Measurements from ENCODE around the gene SCIMP. TPM values are rescaled to one million over a fixed set of nuclear protein-coding genes. Genes with fewer than 3 reads are reported as not detected.
A peak's percentile ranks its signal among the peaks of the same experiment; 100 is the strongest.

Gene SCIMP
- total and polyA plus RNA-seq, 2 of the 13 experiments (the other 11 are each of a cell fraction or from before 2014, with no cell fraction given), result not detected

DNA sequence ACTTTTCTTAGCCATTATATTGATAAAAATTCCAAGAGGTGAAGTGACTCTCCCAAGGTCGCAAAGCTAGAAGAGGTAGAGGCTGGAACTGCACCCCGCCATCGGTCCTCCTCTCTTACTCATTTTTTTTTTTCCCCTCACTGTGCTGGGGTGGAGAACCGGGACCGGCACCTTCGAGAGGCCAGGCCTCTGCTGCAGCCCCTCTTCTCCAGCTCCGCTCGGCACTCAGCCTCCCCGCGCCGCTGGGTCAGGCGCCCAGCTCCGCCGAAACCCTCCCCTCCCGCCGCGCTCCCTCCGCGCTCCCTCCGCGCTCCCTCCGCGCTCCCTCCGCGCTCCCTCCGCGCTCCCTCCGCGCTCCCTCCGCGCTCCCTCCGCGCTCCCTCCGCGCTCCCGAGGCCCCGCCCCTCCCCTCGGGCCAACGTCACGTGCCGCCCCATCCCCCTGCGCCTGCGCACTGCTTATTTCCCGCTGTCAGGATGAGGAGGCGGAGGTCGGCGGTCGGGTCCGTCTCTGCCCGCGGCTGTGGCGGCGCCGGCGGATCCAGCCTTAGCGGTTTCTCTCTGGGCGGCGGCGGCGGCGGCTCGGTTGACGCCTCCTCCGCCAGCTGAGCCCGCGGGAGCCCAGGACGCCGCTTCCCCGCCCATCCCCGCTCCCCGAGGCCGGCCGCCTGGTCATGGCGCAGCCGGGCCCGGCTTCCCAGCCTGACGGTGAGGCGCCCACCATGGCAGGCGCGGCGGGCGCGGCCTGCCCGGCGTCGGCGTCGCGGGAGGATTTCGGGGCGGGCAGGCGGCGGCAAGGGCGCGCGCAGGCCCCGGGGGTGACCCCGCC lies 47.4 kb upstream of the SCIMP start, which contains the start of gene RABEP1 (continued):
- TF ChIP-seq, protein P1, sequence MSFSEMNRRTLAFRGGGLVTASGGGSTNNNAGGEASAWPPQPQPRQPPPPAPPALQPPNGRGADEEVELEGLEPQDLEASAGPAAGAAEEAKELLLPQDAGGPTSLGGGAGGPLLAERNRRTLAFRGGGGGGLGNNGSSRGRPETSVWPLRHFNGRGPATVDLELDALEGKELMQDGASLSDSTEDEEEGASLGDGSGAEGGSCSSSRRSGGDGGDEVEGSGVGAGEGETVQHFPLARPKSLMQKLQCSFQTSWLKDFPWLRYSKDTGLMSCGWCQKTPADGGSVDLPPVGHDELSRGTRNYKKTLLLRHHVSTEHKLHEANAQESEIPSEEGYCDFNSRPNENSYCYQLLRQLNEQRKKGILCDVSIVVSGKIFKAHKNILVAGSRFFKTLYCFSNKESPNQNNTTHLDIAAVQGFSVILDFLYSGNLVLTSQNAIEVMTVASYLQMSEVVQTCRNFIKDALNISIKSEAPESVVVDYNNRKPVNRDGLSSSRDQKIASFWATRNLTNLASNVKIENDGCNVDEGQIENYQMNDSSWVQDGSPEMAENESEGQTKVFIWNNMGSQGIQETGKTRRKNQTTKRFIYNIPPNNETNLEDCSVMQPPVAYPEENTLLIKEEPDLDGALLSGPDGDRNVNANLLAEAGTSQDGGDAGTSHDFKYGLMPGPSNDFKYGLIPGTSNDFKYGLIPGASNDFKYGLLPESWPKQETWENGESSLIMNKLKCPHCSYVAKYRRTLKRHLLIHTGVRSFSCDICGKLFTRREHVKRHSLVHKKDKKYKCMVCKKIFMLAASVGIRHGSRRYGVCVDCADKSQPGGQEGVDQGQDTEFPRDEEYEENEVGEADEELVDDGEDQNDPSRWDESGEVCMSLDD (CRISPR knock-in tag; IDR thresholded peaks at IDR 0.05; ENCODE audit: borderline replicate concordance), result no peak
- TF ChIP-seq, protein P2, sequence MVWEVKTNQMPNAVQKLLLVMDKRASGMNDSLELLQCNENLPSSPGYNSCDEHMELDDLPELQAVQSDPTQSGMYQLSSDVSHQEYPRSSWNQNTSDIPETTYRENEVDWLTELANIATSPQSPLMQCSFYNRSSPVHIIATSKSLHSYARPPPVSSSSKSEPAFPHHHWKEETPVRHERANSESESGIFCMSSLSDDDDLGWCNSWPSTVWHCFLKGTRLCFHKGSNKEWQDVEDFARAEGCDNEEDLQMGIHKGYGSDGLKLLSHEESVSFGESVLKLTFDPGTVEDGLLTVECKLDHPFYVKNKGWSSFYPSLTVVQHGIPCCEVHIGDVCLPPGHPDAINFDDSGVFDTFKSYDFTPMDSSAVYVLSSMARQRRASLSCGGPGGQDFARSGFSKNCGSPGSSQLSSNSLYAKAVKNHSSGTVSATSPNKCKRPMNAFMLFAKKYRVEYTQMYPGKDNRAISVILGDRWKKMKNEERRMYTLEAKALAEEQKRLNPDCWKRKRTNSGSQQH (CRISPR knock-in tag; IDR thresholded peaks at IDR 0.05; ENCODE audit: low read depth), result peak; percentile 58; the same call in 1 of the 2 replicates
- TF ChIP-seq MTA1 (CRISPR knock-in tag; IDR thresholded peaks at IDR 0.05; ENCODE audit: borderline replicate concordance) (no peak), ZNF446 (CRISPR knock-in tag; IDR thresholded peaks at IDR 0.05) (0 out of 2 replicates have a peak, but pooled peaks have one; percentile 15), RFX3 (CRISPR knock-in tag; IDR thresholded peaks at IDR 0.05) (no peak), NPAS2 (CRISPR knock-in tag; IDR thresholded peaks at IDR 0.05; ENCODE audit: borderline replicate concordance) (no peak), ZNF563 (CRISPR knock-in tag; IDR thresholded peaks at IDR 0.05) (peak; percentile 78; the same call in 1 of the 2 replicates), ZFP36L2 (CRISPR knock-in tag; IDR thresholded peaks at IDR 0.05) (no peak), ZNF549 (CRISPR knock-in tag; IDR thresholded peaks at IDR 0.05) (no peak), FOXK1 (CRISPR knock-in tag; IDR thresholded peaks at IDR 0.05; ENCODE audit: borderline replicate concordance, low read depth) (peak; percentile 50; the same call in 1 of the 2 replicates), PHF20 (CRISPR knock-in tag; IDR thresholded peaks at IDR 0.05) (no peak; the same call in 1 of the 2 replicates), RAD21 (CRISPR knock-in tag; IDR thresholded peaks at IDR 0.05) (0 out of 2 replicates have a peak, but pooled peaks have one; percentile 24), SALL1 (CRISPR knock-in tag; IDR thresholded peaks at IDR 0.05) (peak; percentile 38; the same call in 1 of the 2 replicates), NR2F6 (IDR thresholded peaks at IDR 0.05) (no peak), NR2F6 (CRISPR knock-in tag; IDR thresholded peaks at IDR 0.05) (no peak), KMT2A (CRISPR knock-in tag; IDR thresholded peaks at IDR 0.05) (0 out of 2 replicates have a peak, but pooled peaks have one; percentile 18), MTF1 (CRISPR knock-in tag; IDR thresholded peaks at IDR 0.05) (no peak)
- TF ChIP-seq, protein P3, sequence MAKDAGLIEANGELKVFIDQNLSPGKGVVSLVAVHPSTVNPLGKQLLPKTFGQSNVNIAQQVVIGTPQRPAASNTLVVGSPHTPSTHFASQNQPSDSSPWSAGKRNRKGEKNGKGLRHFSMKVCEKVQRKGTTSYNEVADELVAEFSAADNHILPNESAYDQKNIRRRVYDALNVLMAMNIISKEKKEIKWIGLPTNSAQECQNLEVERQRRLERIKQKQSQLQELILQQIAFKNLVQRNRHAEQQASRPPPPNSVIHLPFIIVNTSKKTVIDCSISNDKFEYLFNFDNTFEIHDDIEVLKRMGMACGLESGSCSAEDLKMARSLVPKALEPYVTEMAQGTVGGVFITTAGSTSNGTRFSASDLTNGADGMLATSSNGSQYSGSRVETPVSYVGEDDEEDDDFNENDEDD (CRISPR knock-in tag; IDR thresholded peaks at IDR 0.05; ENCODE audit: borderline replicate concordance), result peak; percentile 44; the same call in 1 of the 2 replicates
- TF ChIP-seq, protein P4, sequence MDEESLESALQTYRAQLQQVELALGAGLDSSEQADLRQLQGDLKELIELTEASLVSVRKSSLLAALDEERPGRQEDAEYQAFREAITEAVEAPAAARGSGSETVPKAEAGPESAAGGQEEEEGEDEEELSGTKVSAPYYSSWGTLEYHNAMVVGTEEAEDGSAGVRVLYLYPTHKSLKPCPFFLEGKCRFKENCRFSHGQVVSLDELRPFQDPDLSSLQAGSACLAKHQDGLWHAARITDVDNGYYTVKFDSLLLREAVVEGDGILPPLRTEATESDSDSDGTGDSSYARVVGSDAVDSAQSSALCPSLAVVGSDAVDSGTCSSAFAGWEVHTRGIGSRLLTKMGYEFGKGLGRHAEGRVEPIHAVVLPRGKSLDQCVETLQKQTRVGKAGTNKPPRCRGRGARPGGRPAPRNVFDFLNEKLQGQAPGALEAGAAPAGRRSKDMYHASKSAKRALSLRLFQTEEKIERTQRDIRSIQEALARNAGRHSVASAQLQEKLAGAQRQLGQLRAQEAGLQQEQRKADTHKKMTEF (CRISPR knock-in tag; IDR thresholded peaks at IDR 0.05), result peak; percentile 68; the same call in 1 of the 2 replicates
- TF ChIP-seq, protein P5, sequence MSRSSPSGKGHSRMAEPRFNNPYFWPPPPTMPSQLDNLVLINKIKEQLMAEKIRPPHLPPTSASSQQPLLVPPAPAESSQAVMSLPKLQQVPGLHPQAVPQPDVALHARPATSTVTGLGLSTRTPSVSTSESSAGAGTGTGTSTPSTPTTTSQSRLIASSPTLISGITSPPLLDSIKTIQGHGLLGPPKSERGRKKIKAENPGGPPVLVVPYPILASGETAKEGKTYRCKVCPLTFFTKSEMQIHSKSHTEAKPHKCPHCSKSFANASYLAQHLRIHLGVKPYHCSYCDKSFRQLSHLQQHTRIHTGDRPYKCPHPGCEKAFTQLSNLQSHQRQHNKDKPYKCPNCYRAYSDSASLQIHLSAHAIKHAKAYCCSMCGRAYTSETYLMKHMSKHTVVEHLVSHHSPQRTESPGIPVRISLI (CRISPR knock-in tag; IDR thresholded peaks at IDR 0.05; ENCODE audit: borderline replicate concordance), result peak; percentile 69; the same call in 1 of the 2 replicates
- TF ChIP-seq, protein P6, sequence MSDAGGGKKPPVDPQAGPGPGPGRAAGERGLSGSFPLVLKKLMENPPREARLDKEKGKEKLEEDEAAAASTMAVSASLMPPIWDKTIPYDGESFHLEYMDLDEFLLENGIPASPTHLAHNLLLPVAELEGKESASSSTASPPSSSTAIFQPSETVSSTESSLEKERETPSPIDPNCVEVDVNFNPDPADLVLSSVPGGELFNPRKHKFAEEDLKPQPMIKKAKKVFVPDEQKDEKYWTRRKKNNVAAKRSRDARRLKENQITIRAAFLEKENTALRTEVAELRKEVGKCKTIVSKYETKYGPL (CRISPR knock-in tag; IDR thresholded peaks at IDR 0.05), result no peak
